Naive thymus-derived CD4-positive, alpha-beta T cell (primary cell): ENCODE measurements around the gene TRPC3. TPM values are rescaled to one million over a fixed set of nuclear protein-coding genes. Genes with fewer than 3 reads are reported as not detected.
A peak's percentile ranks its signal among the peaks of the same experiment; 100 is the strongest.
"Not testable (repeated sequence)": the region's sequence is repeated elsewhere in the genome, so short reads cannot be mapped to it uniquely, and the experiment has no call there.

Source experiments
- ATAC-seq: fragments of 150-1000 bp; cut with Tn5 transposase; 2 replicates; pipeline ENCODE4 v1.10.0; 2021; ENCODE audit warnings: mild to moderate bottlenecking, moderate library complexity
- CTCF ChIA-PET: fragments of 350-600 bp; sonication (Branson Sonifier 250); formaldehyde crosslinking; loops from one replicate; lab custom pipeline; 2021; ENCODE audit warnings: antibody characterized with exemption; lab: Charles Lee
- POLR2A ChIA-PET: fragments of 350-600 bp; sonication (Branson Sonifier 250); formaldehyde crosslinking; loops from one replicate; lab custom pipeline; 2021; ENCODE audit warnings: antibody characterized with exemption, inconsistent platforms; lab: Charles Lee
- DNase-seq, 9 donors: peaks; one replicate each; pipeline versions ENCODE4 v3.0.0 to v3.0.0-alpha.2; 2020 to 2022; ENCODE audit warnings: mixed read lengths in 1 of 9
- H3K27ac ChIP-seq: one replicate; pipeline ENCODE4 v1.7.0; 2013; ENCODE audit warnings: mild to moderate bottlenecking, low read depth, low read length, moderate library complexity
- H3K27me3 ChIP-seq, 2 donors: one replicate each; pipeline ENCODE4 v1.7.0; 2013; ENCODE audit warnings: low read length in 2 of 2, mild to moderate bottlenecking in 2 of 2, moderate library complexity in 2 of 2; ENCODE audit not compliant: control insufficient read depth in 2 of 2, insufficient read depth in 2 of 2
- H3K36me3 ChIP-seq, 3 experiments: 1 replicate in 2 of 3; 2 replicates in 1 of 3; pipeline ENCODE4 v1.7.0; 2013; ENCODE audit warnings: low read length in 3 of 3, mild to moderate bottlenecking in 3 of 3, moderate library complexity in 1 of 3; ENCODE audit not compliant: insufficient read depth in 3 of 3, control insufficient read depth in 2 of 3
- H3K4me1 ChIP-seq, 2 donors: one replicate each; pipeline ENCODE4 v1.7.0; 2013; ENCODE audit warnings: low read length in 2 of 2, mild to moderate bottlenecking in 2 of 2, moderate library complexity in 1 of 2; ENCODE audit not compliant: control insufficient read depth in 2 of 2, insufficient read depth in 2 of 2
- H3K4me3 ChIP-seq: 2 replicates; pipeline ENCODE4 v1.7.0; 2013; ENCODE audit warnings: mild to moderate bottlenecking, low read length
- H3K9me3 ChIP-seq, 3 experiments: 1 replicate in 2 of 3; 2 replicates in 1 of 3; pipeline ENCODE4 v1.7.0; 2013; ENCODE audit warnings: low read length in 3 of 3; ENCODE audit not compliant: control insufficient read depth in 2 of 3
- H3K27ac Mint-ChIP-seq, 9 donors: one replicate each; pipeline ENCODE4 v1.8.0; 2020 to 2022; ENCODE audit warnings: mixed read lengths in 9 of 9, mild to moderate bottlenecking in 8 of 9, moderate library complexity in 5 of 9, inconsistent platforms in 2 of 9
- H3K27me3 Mint-ChIP-seq, 5 donors: one replicate each; pipeline ENCODE4 v1.8.0; 2021 to 2022; ENCODE audit warnings: mixed read lengths in 5 of 5, mild to moderate bottlenecking in 1 of 5
- H3K36me3 Mint-ChIP-seq, 5 donors: one replicate each; pipeline ENCODE4 v1.8.0; 2020 to 2022; ENCODE audit warnings: mixed read lengths in 5 of 5, mild to moderate bottlenecking in 3 of 5, inconsistent platforms in 1 of 5
- H3K4me1 Mint-ChIP-seq, 7 donors: one replicate each; pipeline ENCODE4 v1.8.0; 2020 to 2022; ENCODE audit warnings: mixed read lengths in 7 of 7, mild to moderate bottlenecking in 3 of 7, inconsistent platforms in 1 of 7
- H3K4me3 Mint-ChIP-seq, 10 donors: one replicate each; pipeline ENCODE4 v1.8.0; 2020 to 2022; ENCODE audit warnings: mild to moderate bottlenecking in 10 of 10, mixed read lengths in 10 of 10, moderate library complexity in 6 of 10, inconsistent platforms in 2 of 10
- H3K9me3 Mint-ChIP-seq, 11 donors: one replicate each; pipeline ENCODE4 v1.8.0; 2020 to 2022; ENCODE audit warnings: mixed read lengths in 11 of 11, mild to moderate bottlenecking in 4 of 11, inconsistent platforms in 1 of 11, moderate library complexity in 1 of 11
- intact Hi-C, 2 donors: fragments of 100-400 bp; cut with micrococcal nuclease; formaldehyde crosslinking; loops; one replicate each; pipeline ENCODE4 v1.15.1; 2023
- polyA plus RNA-seq, 2 donors: library from polyadenylated mRNA; unstranded; fragments of 300-500 nt; fragmentation: Illumina TruSeq; gene quantifications; one replicate each; pipeline ENCODE4 v1.2.3, GENCODE V29; 2021
- total RNA-seq, 6 experiments: library from RNA in 5 of 6; stranded (reverse) in 5 of 6; gene quantifications; 1 replicate in 5 of 6; 2 replicates in 1 of 6; pipeline ENCODE4 v1.2.3 and lab custom pipeline; 2021 to 2026

TRPC3 gene
- total and polyA plus RNA-seq, 7 experiments from 2014 or later, result 0.99 TPM; not detected in 6

DNA sequence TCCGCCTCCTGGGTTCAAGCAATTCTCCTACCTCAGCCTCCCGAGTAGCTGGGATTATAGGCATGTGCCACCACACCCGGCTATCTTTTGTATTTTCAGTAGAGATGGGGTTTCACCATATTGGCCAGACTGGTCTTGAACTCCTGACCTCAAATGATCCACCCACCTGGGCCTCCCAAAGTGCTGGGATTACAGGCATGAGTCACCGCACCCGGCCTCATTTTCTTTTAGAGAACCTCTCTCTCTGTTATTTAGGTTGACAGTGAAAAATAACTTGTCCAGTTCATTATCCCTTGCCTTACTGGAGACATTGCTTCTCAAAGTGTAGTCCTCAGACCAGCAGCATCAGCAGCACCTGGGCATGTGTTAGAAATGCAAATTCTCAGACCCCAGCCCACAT is 25.4 kb downstream of the TRPC3 start:
- CTCF ChIA-PET, H3K36me3 Mint-ChIP-seq, H3K4me3 ChIP-seq, intact Hi-C loops, H3K4me1 Mint-ChIP-seq, H3K9me3 Mint-ChIP-seq, ATAC-seq, H3K4me3 Mint-ChIP-seq, H3K36me3 ChIP-seq, H3K4me1 ChIP-seq, H3K9me3 ChIP-seq, H3K27ac ChIP-seq, DNase-seq, POLR2A ChIA-PET, H3K27me3 ChIP-seq, H3K27ac Mint-ChIP-seq: not testable (repeated sequence)
- H3K27me3 Mint-ChIP-seq, result peaks cover 15 to 24% (median 20%) of the 10 kb centered on the region in 5 donors

DNA sequence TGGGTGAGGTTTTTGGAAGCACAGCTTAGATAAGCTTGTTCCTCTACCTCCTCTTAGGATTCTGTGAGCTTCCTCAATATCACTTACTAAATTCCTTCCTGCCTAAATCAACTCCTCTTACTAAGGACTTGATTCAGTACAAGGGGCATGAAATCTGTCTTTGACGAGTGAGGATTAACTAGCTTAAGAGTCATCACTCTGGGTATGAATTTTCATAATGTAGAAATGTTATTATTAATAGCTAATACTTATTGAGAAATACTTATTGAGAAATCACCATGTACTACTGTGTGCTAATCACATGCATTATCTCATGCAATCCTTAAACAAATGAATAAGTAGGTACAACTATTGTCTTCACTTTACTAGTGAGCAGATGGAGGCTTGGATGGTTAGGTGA is 28.6 kb downstream of the TRPC3 start:
- H3K4me3 ChIP-seq, result no peak overlapping the region
- Mint-ChIP-seq H3K4me1 (no peaks in the 10 kb centered on the region), H3K27me3 (peaks cover 0 to 9% (median 5%) of the 10 kb centered on the region in 5 donors), H3K9me3 (peaks cover 0 to under 1% (median 0%) of the 10 kb centered on the region in 11 donors), H3K4me3 (no peak overlapping the region), H3K27ac (no peak overlapping the region), H3K36me3 (no peaks in the 10 kb centered on the region)
- no peaks in the 10 kb centered on the region for H3K36me3 ChIP-seq
- H3K4me1 ChIP-seq, result no peaks in the 10 kb centered on the region
- no peak overlapping the region for H3K27ac ChIP-seq
- ChIA-PET CTCF (no interaction called here), POLR2A (no interaction called here)
- no peaks in the 10 kb centered on the region for H3K9me3 ChIP-seq
- H3K27me3 ChIP-seq, result no peaks in the 10 kb centered on the region
- intact Hi-C loops, result no loop called here
- DNase-seq (no peak), ATAC-seq (no peak)

DNA sequence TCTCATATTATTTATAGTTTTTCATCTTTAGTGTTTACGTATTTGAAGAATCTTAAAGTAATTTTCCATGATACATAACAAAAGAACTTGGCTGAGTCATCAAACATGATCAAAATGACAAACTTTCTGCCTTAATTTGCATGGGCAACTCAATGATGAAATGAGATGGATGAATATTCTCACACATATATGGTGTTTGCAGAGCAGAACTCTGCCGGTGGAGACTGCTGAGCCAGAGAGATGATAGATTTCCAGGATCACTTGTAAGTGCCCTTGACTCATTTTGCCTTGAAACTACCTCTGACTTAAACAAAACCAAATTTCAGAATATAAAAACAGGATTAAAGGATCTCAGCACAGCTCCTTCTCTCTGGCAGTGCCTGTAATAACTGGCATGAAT is 38.2 kb downstream of the TRPC3 start:
- H3K27ac Mint-ChIP-seq, result no peak overlapping the region
- no peaks in the 10 kb centered on the region for H3K9me3 ChIP-seq
- no peak overlapping the region for H3K27ac ChIP-seq
- no peaks in the 10 kb centered on the region for H3K4me1 ChIP-seq
- intact Hi-C loops, result no loop called here
- H3K36me3 Mint-ChIP-seq, result no peaks in the 10 kb centered on the region
- CTCF ChIA-PET, result no interaction called here
- H3K27me3 ChIP-seq, result no peaks in the 10 kb centered on the region
- peaks cover 0 to 6% (median 4%) of the 10 kb centered on the region in 7 donors for H3K4me1 Mint-ChIP-seq
- H3K4me3 ChIP-seq, result no peak overlapping the region
- POLR2A ChIA-PET, result no interaction called here
- DNase-seq, result no peak
- no peak for ATAC-seq
- no peaks in the 10 kb centered on the region for H3K36me3 ChIP-seq
- H3K4me3 Mint-ChIP-seq, result no peak overlapping the region
- peaks cover 0 to 4% (median 0%) of the 10 kb centered on the region in 11 donors for H3K9me3 Mint-ChIP-seq
- peaks cover 0 to 8% (median 0%) of the 10 kb centered on the region in 5 donors for H3K27me3 Mint-ChIP-seq

DNA sequence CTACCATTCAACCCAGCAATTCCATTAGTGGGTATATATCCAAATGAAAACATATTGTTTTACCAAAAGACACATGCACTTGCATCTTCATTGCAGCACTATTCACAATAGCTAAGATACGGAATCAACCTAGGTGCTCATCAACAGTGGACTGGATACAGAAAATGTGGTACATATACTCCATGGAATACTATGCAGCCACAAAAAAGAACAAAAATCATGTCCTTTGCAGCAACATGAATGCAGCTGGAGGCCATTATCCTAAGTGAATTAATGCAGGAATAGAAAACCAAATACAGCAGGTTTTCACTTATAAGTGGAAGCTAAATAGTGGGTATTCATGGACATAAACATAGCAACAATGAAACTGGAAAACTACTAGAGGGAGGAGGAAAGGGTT is 43.5 kb downstream of the TRPC3 start:
- Histone ChIP-seq H3K27me3 (no peaks in the 10 kb centered on the region), H3K36me3 (no peaks in the 10 kb centered on the region), H3K27ac (no peak overlapping the region), H3K9me3 (no peaks in the 10 kb centered on the region), H3K4me1 (no peaks in the 10 kb centered on the region), H3K4me3 (no peak overlapping the region)
- Mint-ChIP-seq H3K36me3 (no peaks in the 10 kb centered on the region), H3K9me3 (peaks cover 0 to 4% (median 0%) of the 10 kb centered on the region in 11 donors), H3K4me1 (no peaks in the 10 kb centered on the region), H3K27ac (no peak overlapping the region), H3K27me3 (peaks cover 11 to 23% (median 15%) of the 10 kb centered on the region in 5 donors), H3K4me3 (no peak overlapping the region)
- ATAC-seq, result no peak
- ChIA-PET POLR2A (no interaction called here), CTCF (no interaction called here)
- DNase-seq, result no peak
- intact Hi-C loops, result loop anchor here in 1 of 2 donors (10.0 kb wide), 1 partner anchor 406 kb away; no protein-coding TSS in a partner anchor

DNA sequence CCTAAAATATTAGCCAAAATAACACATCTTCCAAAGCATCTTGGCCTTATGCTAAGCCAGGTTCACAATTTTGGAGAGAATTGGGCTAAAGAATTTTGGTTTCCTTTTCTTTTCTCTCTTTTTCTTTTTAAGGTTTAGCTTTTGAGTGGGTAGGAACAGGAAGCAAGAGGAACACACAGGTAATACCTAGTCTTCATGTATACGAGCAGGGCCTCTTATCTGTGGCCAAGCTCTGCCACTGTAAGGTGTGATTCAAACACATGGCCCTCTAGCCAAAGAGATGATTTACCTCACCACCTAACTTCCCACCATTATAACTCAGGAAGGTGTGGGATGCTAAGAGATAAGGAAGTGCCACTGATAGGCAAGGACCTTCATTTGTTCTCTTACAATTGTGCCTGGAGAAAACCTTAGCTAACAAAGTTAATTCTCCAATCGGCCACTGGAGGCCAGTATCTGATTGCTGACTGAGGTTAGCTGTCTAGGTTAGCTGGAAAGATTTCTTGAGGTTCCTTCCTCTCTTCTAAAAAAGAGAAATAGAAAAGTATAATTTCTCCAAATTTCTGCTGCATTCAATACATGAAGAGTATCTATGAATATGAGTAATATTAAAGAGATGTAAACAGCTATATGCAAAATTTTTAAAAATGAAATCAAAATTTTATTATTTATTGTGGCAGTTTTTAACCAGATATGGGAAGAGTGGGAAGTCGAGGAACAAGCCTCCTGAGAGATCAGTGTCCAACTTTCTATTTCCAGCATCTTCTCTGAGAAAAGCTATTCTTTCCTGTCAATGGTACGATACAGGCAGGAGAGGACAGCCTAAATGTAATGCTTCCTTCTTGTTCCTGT is 51.5 kb downstream of the TRPC3 start:
- ChIA-PET CTCF (interaction anchor here (0.6 to 2.2 kb wide), 11 partner anchors 10 to 817 kb away, joined by 3 to 18 read pairs (median 4); partner anchors contain the start of gene BBS7), POLR2A (interaction anchor here (0.7 to 1.2 kb wide), 2 partner anchors 30 to 99 kb away, joined by 3 read pairs; partner anchors contain the start of genes BBS7 and EXOSC9)
- DNase-seq, result peak in 8 of 9 donors; percentile 33 to 59 (median 54)
- H3K27me3 Mint-ChIP-seq, result peaks cover 11 to 24% (median 13%) of the 10 kb centered on the region in 5 donors
- ATAC-seq, result peak; percentile 87
- H3K27ac ChIP-seq, result no peak overlapping the region
- no peak overlapping the region for H3K4me3 Mint-ChIP-seq
- intact Hi-C loops, result loop anchor here (1.0 to 10.0 kb wide), 11 partner anchors 30 to 1030 kb away; partner anchors contain the start of gene BBS7 (in 1 of the 2)
- peaks cover 0 to 3% of the 10 kb centered on the region in 2 donors for H3K4me1 ChIP-seq
- no peaks in the 10 kb centered on the region for H3K27me3 ChIP-seq
- peaks cover 0 to 16% (median 9%) of the 10 kb centered on the region in 7 donors for H3K4me1 Mint-ChIP-seq
- no peaks in the 10 kb centered on the region for H3K9me3 ChIP-seq
- H3K36me3 Mint-ChIP-seq, result no peaks in the 10 kb centered on the region
- peaks cover 0 to 3% (median 0%) of the 10 kb centered on the region in 11 donors for H3K9me3 Mint-ChIP-seq
- H3K36me3 ChIP-seq, result no peaks in the 10 kb centered on the region
- peak overlapping the region in 6 of 9 donors; percentile 1 to 84 (median 57) for H3K27ac Mint-ChIP-seq
- no peak overlapping the region for H3K4me3 ChIP-seq

DNA sequence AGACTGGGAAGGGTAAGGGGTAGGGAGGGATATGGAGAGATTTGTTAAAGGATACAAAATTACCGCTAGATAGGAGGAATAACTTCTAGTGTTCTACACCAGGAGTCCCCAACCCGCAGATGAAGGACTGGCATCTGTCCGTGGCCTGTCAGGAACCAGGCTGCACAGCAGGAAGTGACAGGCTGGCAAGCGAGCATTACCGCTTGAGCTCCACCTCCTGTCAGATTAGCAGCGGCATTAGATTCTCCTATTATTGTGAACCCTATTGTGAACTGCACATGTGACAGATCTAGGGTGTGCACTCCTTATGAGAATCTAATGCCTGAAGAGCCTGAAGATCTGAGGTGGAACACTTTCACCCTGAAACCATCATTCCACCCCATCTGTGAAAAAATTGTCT is 53.7 kb downstream of the TRPC3 start:
- intact Hi-C loops, result no loop called here
- peak in 4 of 9 donors; percentile 7 to 10 (median 10) for DNase-seq

More for the DNA sequence above, 53.7 kb downstream of the TRPC3 start:
- Mint-ChIP-seq H3K9me3 (peaks cover 0 to 3% (median 0%) of the 10 kb centered on the region in 11 donors), H3K27ac (peak overlapping the region in 4 of 9 donors; percentile 4 to 38 (median 16)), H3K27me3 (peaks cover 0 to 24% (median under 1%) of the 10 kb centered on the region in 5 donors), H3K4me3 (peak overlapping the region in 5 of 10 donors; percentile 18 to 64 (median 56)), H3K36me3 (no peaks in the 10 kb centered on the region), H3K4me1 (peaks cover 0 to 16% (median 9%) of the 10 kb centered on the region in 7 donors)
- Histone ChIP-seq H3K4me3 (no peak overlapping the region), H3K27ac (no peak overlapping the region), H3K27me3 (no peaks in the 10 kb centered on the region), H3K4me1 (peaks cover 0 to 3% of the 10 kb centered on the region in 2 donors), H3K9me3 (no peaks in the 10 kb centered on the region), H3K36me3 (no peaks in the 10 kb centered on the region)
- peak; percentile 45 for ATAC-seq
- ChIA-PET POLR2A (interaction anchor here (0.5 kb wide), 1 partner anchor 818 kb away, joined by 3 read pairs; no protein-coding TSS in a partner anchor), CTCF (interaction anchor here (0.7 kb wide), 1 partner anchor 9 kb away, joined by 4 read pairs; no protein-coding TSS in a partner anchor)
